A673 (cell line): ENCODE results near the gene B4GALNT1. TPM values are rescaled to one million over a fixed set of nuclear protein-coding genes. Genes with fewer than 3 reads are reported as not detected.

Source experiments
- BruUV-seq: library from RNA; stranded (reverse); fragments of 400-500 nt; replicated peaks from 2 replicates; lab custom pipeline; 2021; lab: Mats Ljungman, UMichigan
- CTCF ChIA-PET: fragments of 300-600 bp; sonication (Branson Sonifier 250); formaldehyde crosslinking; loops from one replicate; lab custom pipeline; 2022; ENCODE audit warnings: antibody characterized with exemption; lab: Charles Lee
- POLR2A ChIA-PET: fragments of 300-600 bp; sonication (Branson Sonifier 250); formaldehyde crosslinking; loops from one replicate; lab custom pipeline; 2022; ENCODE audit warnings: antibody characterized with exemption; ENCODE audit not compliant: low non-redundant PET; lab: Charles Lee
- DNase-seq: peaks from one replicate; pipeline ENCODE4 v3.0.0-alpha.2; 2015; ENCODE audit warnings: low spot score
- H3K27ac ChIP-seq: fragments of 200-600 bp; sonication (generic); 2 replicates; pipeline ENCODE4 v1.5.1; 2016; ENCODE audit warnings: mixed run types, low read depth, mild to moderate bottlenecking, mixed read lengths, antibody characterized with exemption, low read length; ENCODE audit not compliant: poor library complexity, severe bottlenecking
- H3K27me3 ChIP-seq: fragments of 200-600 bp; sonication (generic); replicated peaks from 2 replicates; pipeline ENCODE4 v1.6.1; 2017; ENCODE audit warnings: mixed run types, low read depth, mild to moderate bottlenecking, mixed read lengths, antibody characterized with exemption, low read length; ENCODE audit not compliant: insufficient read depth, poor library complexity
- H3K36me3 ChIP-seq: fragments of 200-600 bp; sonication (generic); 2 replicates; pipeline ENCODE4 v1.6.1; 2016; ENCODE audit warnings: mixed run types, mild to moderate bottlenecking, mixed read lengths, antibody characterized with exemption, low read length; ENCODE audit not compliant: insufficient read depth, poor library complexity, severe bottlenecking
- H3K4me1 ChIP-seq: fragments of 200-600 bp; sonication (generic); 2 replicates; pipeline ENCODE4 v1.6.1; 2017; ENCODE audit warnings: mixed run types, mild to moderate bottlenecking, mixed read lengths, antibody characterized with exemption, low read length; ENCODE audit not compliant: insufficient read depth, poor library complexity, severe bottlenecking
- H3K4me3 ChIP-seq: fragments of 200-600 bp; sonication (generic); 2 replicates; pipeline ENCODE4 v1.5.1; 2016; ENCODE audit warnings: low read depth, mixed run types, mild to moderate bottlenecking, mixed read lengths, low read length; ENCODE audit not compliant: poor library complexity, severe bottlenecking
- H3K9me3 ChIP-seq: fragments of 200-600 bp; sonication (generic); 2 replicates; pipeline ENCODE4 v1.6.1; 2016; ENCODE audit warnings: mixed run types, low read depth, mild to moderate bottlenecking, mixed read lengths, antibody characterized with exemption, low read length; ENCODE audit not compliant: poor library complexity, severe bottlenecking
- EZH2 ChIP-seq: fragments of 200-600 bp; sonication (generic); IDR thresholded peaks from 2 replicates; pipeline ENCODE4 v1.6.1; 2017; ENCODE audit warnings: borderline replicate concordance, low read depth, mild to moderate bottlenecking, mixed read lengths, antibody characterized with exemption, low read length; ENCODE audit not compliant: poor library complexity, severe bottlenecking
- intact Hi-C: fragments of 100-400 bp; cut with micrococcal nuclease; formaldehyde crosslinking; loops from one replicate; pipeline ENCODE4 v1.10.0; 2022; ENCODE audit not compliant: unreplicated experiment
- total RNA-seq: library from RNA; stranded (reverse); gene quantifications from 2 replicates; pipeline ENCODE4 v1.2.3, GENCODE V29; 2021
- TF ChIP-seq, protein P1 (sequence below): fragments of 300-800, 200-600 bp; sonication (generic); conservative IDR thresholded peaks from 2 replicates; pipeline ENCODE4 v1.5.1; 2017; ENCODE audit warnings: low read depth, mild to moderate bottlenecking, antibody characterized with exemption, low read length, moderate library complexity, mixed read lengths

Gene B4GALNT1
- total RNA-seq, 1 experiment from 2014 or later, result 34.5 TPM

DNA sequence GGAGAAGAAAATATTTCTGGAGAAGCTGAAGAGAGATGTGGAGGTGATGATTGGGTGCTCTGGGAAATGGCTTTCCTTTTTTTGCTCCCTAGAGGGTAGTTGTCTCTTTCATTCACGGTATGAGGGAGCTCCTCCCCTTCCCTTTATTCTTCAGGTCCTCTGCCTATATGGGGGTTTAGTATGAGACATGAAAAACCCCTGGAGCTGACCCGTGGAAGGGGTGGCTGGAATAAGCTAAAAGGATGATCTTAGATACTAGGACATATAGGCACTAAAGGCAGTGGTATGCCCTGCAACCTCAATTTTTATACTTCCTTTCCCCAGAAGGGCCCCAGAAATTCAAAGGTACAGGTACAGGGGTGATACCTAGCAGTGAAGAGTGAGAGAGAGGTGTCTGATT is 32.6 kb downstream of the B4GALNT1 start:
- H3K27me3 ChIP-seq, result no peaks in the 10 kb centered on the region
- TF ChIP-seq, protein P1, sequence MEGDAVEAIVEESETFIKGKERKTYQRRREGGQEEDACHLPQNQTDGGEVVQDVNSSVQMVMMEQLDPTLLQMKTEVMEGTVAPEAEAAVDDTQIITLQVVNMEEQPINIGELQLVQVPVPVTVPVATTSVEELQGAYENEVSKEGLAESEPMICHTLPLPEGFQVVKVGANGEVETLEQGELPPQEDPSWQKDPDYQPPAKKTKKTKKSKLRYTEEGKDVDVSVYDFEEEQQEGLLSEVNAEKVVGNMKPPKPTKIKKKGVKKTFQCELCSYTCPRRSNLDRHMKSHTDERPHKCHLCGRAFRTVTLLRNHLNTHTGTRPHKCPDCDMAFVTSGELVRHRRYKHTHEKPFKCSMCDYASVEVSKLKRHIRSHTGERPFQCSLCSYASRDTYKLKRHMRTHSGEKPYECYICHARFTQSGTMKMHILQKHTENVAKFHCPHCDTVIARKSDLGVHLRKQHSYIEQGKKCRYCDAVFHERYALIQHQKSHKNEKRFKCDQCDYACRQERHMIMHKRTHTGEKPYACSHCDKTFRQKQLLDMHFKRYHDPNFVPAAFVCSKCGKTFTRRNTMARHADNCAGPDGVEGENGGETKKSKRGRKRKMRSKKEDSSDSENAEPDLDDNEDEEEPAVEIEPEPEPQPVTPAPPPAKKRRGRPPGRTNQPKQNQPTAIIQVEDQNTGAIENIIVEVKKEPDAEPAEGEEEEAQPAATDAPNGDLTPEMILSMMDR, result no peak
- TF ChIP-seq EZH2, result no peak
- intact Hi-C loops, result no loop called here
- no peak overlapping the region for H3K4me3 ChIP-seq
- H3K9me3 ChIP-seq, result no peaks in the 10 kb centered on the region
- H3K27ac ChIP-seq, result no peak overlapping the region
- ChIA-PET CTCF (interaction anchor here (0.5 kb wide), 1 partner anchor 17 kb away, joined by 3 read pairs; no protein-coding TSS in a partner anchor), POLR2A (no interaction called here)
- peaks cover 3% of the 10 kb centered on the region for H3K36me3 ChIP-seq
- no TSS peak for BruUV-seq
- DNase-seq, result no peak
- H3K4me1 ChIP-seq, result peaks cover 11% of the 10 kb centered on the region

GRCh38 chr12:57593187-57593586 is 39.8 kb downstream of the B4GALNT1 start:
- H3K4me1 ChIP-seq, result peaks cover 7% of the 10 kb centered on the region
- no peak overlapping the region for H3K27ac ChIP-seq
- no peaks in the 10 kb centered on the region for H3K9me3 ChIP-seq
- H3K36me3 ChIP-seq, result no peaks in the 10 kb centered on the region
- CTCF ChIA-PET, result interaction anchor here (0.6 to 2.6 kb wide), 2 partner anchors 10 to 465 kb away, joined by 4 to 13 read pairs; no protein-coding TSS in a partner anchor
- H3K4me3 ChIP-seq, result no peak overlapping the region
- BruUV-seq, result no TSS peak
- POLR2A ChIA-PET, result no interaction called here
- intact Hi-C loops, result no loop called here
- TF ChIP-seq EZH2, result no peak
- TF ChIP-seq, protein P1, result no peak
- H3K27me3 ChIP-seq, result no peaks in the 10 kb centered on the region
- DNase-seq, result no peak

GRCh38 chr12:57592551-57593165 is 40.3 kb downstream of the B4GALNT1 start:
- CTCF ChIA-PET, result interaction anchor here (0.6 to 2.6 kb wide), 2 partner anchors 9 to 465 kb away, joined by 4 to 13 read pairs; no protein-coding TSS in a partner anchor
- H3K36me3 ChIP-seq, result no peaks in the 10 kb centered on the region

More at GRCh38 chr12:57592551-57593165, 40.3 kb downstream of the B4GALNT1 start:
- intact Hi-C loops, result no loop called here
- no peak for DNase-seq
- H3K9me3 ChIP-seq, result no peaks in the 10 kb centered on the region
- H3K27me3 ChIP-seq, result no peaks in the 10 kb centered on the region
- peaks cover 7% of the 10 kb centered on the region for H3K4me1 ChIP-seq
- TF ChIP-seq, protein P1, result no peak
- TF ChIP-seq EZH2, result no peak
- POLR2A ChIA-PET, result no interaction called here
- no peak overlapping the region for H3K4me3 ChIP-seq
- no peak overlapping the region for H3K27ac ChIP-seq
- no TSS peak for BruUV-seq
